Measurements from ENCODE around the gene LANCL2.
"Not testable (repeated sequence)": the region's sequence is repeated elsewhere in the genome, so short reads cannot be mapped to it uniquely, and the experiment has no call there.

Gene LANCL2

GRCh38 chr7:55362927-55363326, 2.2 kb upstream of the LANCL2 start:
- DNase-seq (ENCODE audit: low read depth), result no peak

DNA sequence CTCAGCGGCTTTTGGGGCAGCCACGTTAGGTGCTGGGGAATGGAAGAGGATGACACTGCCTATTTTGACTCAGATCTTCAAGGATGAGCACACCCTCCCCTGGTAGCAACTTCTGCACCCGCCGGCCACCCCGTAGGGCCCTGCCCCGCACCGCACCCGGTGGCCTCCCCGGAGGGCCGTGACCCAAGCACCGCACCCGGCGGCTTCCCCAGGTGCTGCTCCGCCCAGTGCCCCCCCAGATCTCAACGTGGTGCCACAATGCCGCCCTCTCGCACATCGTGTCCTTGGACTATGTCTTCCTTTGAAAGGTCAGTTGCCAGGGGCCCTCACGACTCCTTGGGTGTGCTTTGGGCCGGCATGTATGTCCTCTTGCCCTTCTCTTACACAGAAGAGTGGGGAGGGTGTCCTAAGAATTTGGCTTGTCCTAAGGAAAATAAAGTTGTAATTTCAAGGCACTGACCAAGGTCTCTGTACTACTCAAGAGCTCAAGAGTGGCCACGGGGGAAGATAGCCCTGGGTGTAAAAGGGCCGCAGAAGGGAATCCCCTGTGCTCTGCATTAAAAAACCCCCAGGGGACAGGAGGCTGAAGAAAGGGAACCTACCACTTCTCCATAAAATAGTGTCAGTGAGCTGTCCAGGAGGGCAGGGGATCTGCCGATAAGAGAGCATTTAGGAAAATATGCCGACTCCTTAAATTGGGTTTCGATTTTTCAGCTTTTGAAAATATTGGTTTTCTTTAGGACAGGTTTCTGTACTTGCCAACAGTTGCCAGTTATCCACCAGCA, 1.6 kb upstream of the LANCL2 start:
- no peak for DNase-seq (ENCODE audit: low read depth)

DNA sequence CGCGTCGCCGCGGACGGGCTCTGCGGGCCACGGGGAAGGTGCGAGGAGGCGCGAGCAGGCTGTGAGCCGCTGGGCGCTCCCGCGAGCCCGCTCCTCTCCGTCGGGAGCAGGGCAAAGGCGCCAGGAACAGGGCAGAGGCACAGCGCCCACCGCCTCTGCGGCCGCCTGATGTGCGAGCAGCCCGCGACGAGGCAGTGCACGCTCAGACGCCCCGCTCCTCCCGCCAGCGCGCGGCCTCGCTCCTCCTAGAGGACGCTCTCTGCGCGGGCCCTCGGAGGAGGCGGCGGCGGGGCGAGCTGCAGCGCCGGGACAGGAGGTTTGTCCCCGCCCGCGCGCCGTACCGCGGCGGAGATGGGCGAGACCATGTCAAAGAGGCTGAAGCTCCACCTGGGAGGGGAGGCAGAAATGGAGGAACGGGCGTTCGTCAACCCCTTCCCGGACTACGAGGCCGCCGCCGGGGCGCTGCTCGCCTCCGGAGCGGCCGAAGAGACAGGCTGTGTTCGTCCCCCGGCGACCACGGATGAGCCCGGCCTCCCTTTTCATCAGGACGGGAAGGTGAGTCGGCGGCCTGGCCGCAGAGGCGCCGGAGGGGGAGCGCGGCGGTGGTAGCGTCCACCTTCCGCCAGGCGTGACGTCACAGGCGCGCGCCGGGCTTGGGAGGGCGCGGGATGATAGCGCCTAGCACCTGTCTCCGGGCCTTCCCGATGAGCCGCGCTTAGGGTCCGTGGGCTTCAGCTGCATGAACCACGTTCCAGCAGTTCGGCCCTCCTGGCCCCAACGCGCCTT, 731 bp downstream of the LANCL2 start:
- DNase-seq (ENCODE audit: low read depth), result peak; percentile 94

DNA sequence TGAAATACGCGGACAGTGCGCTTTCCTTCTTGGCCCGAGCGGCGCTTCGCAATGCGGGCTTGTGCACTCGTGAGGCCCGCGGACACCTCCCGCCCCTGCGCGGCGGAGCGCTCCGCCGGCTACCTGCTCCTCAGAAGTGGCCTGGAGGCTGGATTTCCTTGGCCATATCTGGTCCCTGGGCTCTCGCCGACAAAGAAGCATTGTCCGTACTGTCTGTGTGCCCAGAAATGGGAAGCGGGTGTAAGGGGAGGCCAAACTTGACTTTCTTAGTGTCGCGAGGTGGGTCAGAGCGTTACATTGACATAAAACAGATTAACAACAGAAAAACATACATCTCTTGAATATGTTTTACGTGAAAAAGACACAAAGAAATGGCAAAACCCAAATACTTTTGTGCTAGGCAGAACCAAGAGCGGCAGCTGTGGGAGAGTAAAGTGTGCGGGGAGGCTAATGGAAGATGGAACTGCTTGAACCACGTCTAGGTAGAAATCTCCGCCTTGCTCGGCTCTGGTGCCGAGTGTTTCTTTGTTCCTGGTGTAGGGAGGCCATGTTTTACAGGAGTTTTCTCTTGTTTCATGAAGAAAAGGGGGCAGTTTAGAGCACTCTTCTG, 1.4 kb downstream of the LANCL2 start:
- DNase-seq (ENCODE audit: low read depth), result no peak

DNA sequence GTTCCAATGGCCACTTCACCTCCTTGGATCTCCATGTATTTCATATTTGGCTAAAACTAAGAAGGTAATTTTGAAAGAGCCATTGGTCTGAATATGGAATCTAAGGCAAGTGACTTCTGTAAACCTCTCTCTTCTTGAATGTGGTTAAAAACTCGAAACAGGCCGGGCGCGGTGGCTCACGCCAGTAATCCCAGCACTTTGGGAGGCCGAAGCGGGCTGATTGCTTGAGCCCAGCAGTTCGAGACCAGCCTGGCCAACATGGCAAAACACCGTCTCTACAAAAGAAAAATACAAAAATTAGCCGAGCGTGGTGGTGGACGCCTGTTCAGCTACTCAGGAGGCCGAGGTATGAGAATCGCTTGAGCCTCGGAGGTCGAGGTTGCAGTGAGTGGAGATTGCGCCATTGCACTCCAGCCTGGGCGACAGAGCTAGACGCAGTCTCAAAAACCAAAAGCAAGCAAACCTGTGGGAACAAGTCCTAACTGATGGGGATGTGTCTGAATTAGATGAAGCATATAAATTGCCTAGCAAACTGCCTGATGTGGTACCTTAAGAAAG, 2.2 kb downstream of the LANCL2 start:
- DNase-seq (ENCODE audit: low read depth), result no peak

DNA sequence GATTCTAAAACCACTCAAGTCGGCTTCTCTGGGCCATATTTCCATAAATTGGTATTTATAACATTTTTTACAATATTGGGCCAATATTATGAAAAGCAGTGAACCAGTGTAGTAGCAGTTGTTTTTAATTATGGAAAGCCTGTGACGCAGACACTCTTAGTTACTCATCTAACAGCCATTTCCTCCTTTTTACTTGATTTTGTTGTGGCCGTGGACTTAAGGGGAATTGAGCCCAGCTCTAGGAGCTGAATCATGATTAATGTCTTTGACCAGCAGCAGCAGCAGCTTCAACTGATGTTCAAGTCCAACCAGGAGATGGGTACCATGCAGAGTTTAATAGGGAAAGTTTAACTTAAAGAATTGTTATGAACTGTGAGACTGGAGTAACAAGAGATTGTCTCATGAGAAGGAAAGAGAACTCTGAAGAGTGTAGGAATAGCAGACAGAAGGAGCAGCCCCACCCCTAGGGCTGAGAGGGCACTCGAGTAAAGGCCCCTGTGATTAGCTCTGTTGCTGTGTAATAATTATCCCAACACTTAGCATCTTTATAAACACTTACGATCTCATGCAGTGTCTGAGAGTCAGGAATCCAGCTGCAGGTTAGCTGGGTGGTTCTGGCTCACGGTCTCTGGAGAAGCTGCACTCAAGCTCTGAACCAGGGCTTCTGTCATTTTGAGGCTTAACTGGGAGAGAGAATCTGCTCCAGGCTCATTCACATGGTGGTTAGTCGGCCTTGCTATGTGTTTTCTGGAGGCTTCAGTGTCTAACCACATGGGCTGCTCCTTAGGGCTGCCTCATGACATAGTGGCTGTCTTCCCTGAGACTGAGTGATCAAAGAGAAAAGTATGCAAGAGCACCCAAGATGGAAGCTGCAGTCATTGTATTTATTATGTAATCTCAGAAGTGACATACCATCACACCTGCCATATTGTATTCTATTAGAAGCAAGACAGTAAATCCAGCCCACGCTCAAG, 4.6 kb downstream of the LANCL2 start:
- DNase-seq (ENCODE audit: low read depth), result no peak

GRCh38 chr7:55374213-55374612, 9.1 kb downstream of the LANCL2 start:
- no peak for DNase-seq (ENCODE audit: low read depth)

- DNase-seq (ENCODE audit: low read depth), result no peak
Observed at GRCh38 chr7:55375237-55375636, 10.1 kb downstream of the LANCL2 start.

DNA sequence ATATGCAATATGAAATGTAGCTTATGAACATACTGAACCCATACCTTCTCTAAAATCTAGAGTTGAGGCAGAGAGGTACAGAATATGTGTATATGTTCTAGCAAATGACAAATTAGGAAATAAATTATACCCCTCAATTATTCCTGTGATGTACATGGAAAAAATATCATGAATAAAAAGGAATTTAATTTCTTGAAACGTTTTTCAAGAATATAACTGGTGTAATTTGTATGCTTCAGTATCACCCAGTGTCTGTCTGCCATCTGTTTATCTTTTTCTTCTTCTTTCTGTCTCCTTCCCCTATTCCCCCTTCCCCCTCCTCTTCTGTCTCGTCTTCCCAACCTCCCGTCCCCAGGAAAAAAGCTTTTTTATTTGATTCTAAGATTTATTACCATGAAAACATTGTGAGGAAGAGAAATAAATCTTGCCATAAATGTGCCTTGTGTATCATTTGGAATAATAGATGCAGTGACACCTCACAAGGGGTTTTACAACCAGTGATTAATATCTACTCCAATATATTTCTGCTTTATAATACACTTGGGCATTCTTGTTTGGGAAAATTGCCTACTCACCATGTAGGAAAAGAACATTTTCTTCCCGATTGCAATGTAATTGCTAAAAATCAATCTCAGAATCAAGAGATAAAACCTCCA, 12.2 kb downstream of the LANCL2 start:
- DNase-seq (ENCODE audit: low read depth), result no peak

GRCh38 chr7:55379285-55379684, 14.1 kb downstream of the LANCL2 start:
- DNase-seq (ENCODE audit: low read depth), result no peak

DNA sequence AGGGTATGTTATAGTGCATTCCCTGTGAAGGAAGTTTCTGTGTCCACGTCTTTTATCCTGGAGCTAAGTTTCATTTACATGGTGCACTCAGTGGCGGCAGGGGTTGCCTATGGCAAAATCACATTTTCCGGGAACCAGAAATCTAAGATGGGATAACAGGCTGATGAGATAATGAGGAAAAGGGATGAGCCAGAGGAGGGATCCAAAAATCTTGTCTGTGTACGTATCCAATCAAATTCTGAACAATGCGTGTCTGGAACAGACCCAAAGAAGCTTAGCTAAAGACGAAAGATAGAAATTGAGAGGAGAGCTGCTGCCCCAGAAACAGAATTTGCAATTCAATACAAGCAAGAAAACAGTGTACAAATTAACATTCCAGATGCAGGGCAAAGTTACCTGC, 16.1 kb downstream of the LANCL2 start:
- no peak for DNase-seq (ENCODE audit: low read depth)

GRCh38 chr7:55381696-55382095, 16.6 kb downstream of the LANCL2 start:
- no peak for DNase-seq (ENCODE audit: low read depth)

- DNase-seq (ENCODE audit: low read depth), result no peak
Observed at GRCh38 chr7:55382251-55382650, 17.1 kb downstream of the LANCL2 start.

DNA sequence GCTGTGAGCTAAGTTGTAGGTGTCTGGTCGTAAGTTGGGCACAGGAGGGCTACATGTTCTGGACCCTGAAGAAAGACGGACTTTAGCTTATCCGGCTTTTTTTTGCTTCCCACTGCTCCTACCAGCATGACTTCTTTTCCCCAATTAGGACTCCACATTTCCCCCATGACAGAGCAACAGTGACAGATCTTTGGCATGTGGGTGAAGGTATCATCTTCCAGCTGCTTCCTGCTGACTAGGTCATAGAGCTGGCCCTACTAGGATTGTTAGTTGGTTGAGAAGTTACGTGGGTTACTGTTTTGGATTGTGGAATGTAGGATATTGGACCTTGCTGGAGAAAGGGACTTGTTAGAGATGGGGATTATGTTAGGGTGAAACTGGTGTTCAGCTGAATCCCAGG, 21.4 kb downstream of the LANCL2 start:
- DNase-seq (ENCODE audit: low read depth), result no peak

- DNase-seq (ENCODE audit: low read depth), result no peak
Observed at GRCh38 chr7:55387062-55387965, 22.2 kb downstream of the LANCL2 start.

- no peak for DNase-seq (ENCODE audit: low read depth)
Observed at GRCh38 chr7:55396233-55396785, 31.2 kb downstream of the LANCL2 start.

DNA sequence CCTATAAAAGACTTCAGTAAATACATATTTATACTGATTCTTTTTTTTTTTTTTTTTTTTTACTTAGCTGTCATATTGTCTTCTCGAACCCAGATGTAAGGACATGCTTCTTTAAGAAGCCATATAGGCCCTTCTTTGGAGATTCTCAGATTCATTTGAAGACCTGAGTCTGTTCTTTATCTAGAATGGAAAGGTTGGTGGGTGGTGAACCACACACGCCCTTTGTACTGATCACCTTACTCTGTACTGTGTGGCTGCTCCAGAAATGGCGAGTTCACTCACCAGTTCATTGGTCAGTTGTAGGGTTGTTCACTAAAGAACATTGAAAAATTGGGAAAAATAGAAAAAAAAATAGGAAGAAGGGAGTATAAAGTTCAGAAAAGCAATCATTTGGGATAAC, 32.5 kb downstream of the LANCL2 start:
- DNase-seq (ENCODE audit: low read depth), result no peak

GRCh38 chr7:55400191-55400590, 35.1 kb downstream of the LANCL2 start:
- no peak for DNase-seq (ENCODE audit: low read depth)

- not testable (repeated sequence) for DNase-seq (ENCODE audit: low read depth)
Observed at GRCh38 chr7:55402506-55402905, 37.4 kb downstream of the LANCL2 start.
